PC-3 (cell line): ENCODE data around the gene KCTD1.

Experiments used
- CTCF ChIP-seq: fragments of 300-600 bp; sonication (generic); conservative IDR thresholded peaks from 2 replicates; pipeline ENCODE4 v1.5.1; 2017; ENCODE audit warnings: antibody characterized with exemption, low read depth, mild to moderate bottlenecking, low read length
- EZH2 ChIP-seq: fragments of 300-600 bp; sonication (generic); IDR thresholded peaks from one replicate; pipeline ENCODE4 v1.6.1; 2017; ENCODE audit warnings: antibody characterized with exemption, mild to moderate bottlenecking, low read length; ENCODE audit not compliant: unreplicated experiment

GRCh38 chr18:26421503-26421902 is 126.8 kb downstream of the KCTD1 start:
- no peak for TF ChIP-seq EZH2
- no peak for TF ChIP-seq CTCF
